SK-N-SH treated with all-trans-retinoic acid at 6 μM for 48 hours (cell line): ENCODE measurements around the gene UNC13C.

Experiments used
- ATAC-seq: fragments of 200-7000 bp; cut with Tn5 transposase; 3 replicates; pipeline ENCODE4 v1.9.1; 2020; ENCODE audit warnings: mild to moderate bottlenecking, moderate library complexity
- ARNTL ChIP-seq: fragments of 450-650 bp; formaldehyde crosslinking; IDR thresholded peaks from 2 replicates; pipeline ENCODE4 v1.5.0; 2020; ENCODE audit warnings: low read depth, mild to moderate bottlenecking, moderate library complexity, borderline replicate concordance
- BACH2 ChIP-seq: fragments of 250-450 bp; sonication (Bioruptor Pico); IDR thresholded peaks from 2 replicates; pipeline ENCODE4 v1.9.0; 2021; ENCODE audit warnings: mild to moderate bottlenecking, borderline replicate concordance
- CSDC2 ChIP-seq: fragments of 250-450 bp; sonication (Bioruptor Pico); IDR thresholded peaks from 2 replicates; pipeline ENCODE4 v1.5.0; 2020; ENCODE audit warnings: mild to moderate bottlenecking, moderate library complexity
- ESRRG ChIP-seq: fragments of 250-450 bp; sonication (Bioruptor Pico); IDR thresholded peaks from 2 replicates; pipeline ENCODE4 v1.6.1; 2021; ENCODE audit warnings: mild to moderate bottlenecking
- GLIS3 ChIP-seq: fragments of 250-450 bp; sonication (Bioruptor Pico); IDR thresholded peaks from 2 replicates; pipeline ENCODE4 v1.5.0; 2020; ENCODE audit warnings: mild to moderate bottlenecking, moderate library complexity
- ISL1 ChIP-seq: fragments of 250-450 bp; sonication (Bioruptor Pico); IDR thresholded peaks from 2 replicates; pipeline ENCODE4 v2.1.2; 2022; ENCODE audit warnings: mild to moderate bottlenecking, moderate library complexity
- PPARA ChIP-seq: fragments of 250-450 bp; sonication (Bioruptor Pico); IDR thresholded peaks from 2 replicates; pipeline ENCODE4 v1.5.0; 2020; ENCODE audit warnings: mild to moderate bottlenecking, borderline replicate concordance
- RARB ChIP-seq: fragments of 250-450 bp; sonication (Bioruptor Pico); IDR thresholded peaks from 2 replicates; pipeline ENCODE4 v1.8.0; 2021; ENCODE audit warnings: mild to moderate bottlenecking, moderate library complexity
- SNAI2 ChIP-seq: fragments of 250-450 bp; sonication (Bioruptor Pico); IDR thresholded peaks from 2 replicates; pipeline ENCODE4 v1.5.0; 2020; ENCODE audit warnings: mild to moderate bottlenecking, moderate library complexity
- TOX ChIP-seq: fragments of 250-450 bp; sonication (Bioruptor Pico); IDR thresholded peaks from 2 replicates; pipeline ENCODE4 v1.8.0; 2021; ENCODE audit warnings: mild to moderate bottlenecking, moderate library complexity, borderline replicate concordance
- ZC3H10 ChIP-seq: fragments of 250-450 bp; sonication (Bioruptor Pico); IDR thresholded peaks from 2 replicates; pipeline ENCODE4 v1.5.1; 2021; ENCODE audit warnings: mild to moderate bottlenecking, moderate library complexity
- ZFP3 ChIP-seq: fragments of 250-450 bp; sonication (Bioruptor Pico); IDR thresholded peaks from 2 replicates; pipeline ENCODE4 v1.5.0; 2020; ENCODE audit warnings: mild to moderate bottlenecking, moderate library complexity
- ZFP30 ChIP-seq: fragments of 450-650 bp; formaldehyde crosslinking; IDR thresholded peaks from 2 replicates; pipeline ENCODE4 v1.5.0; 2022; ENCODE audit warnings: mild to moderate bottlenecking, moderate library complexity
- ZNF565 ChIP-seq: fragments of 450-650 bp; formaldehyde crosslinking; conservative IDR thresholded peaks from 2 replicates; pipeline ENCODE4 v1.5.0; 2020; ENCODE audit warnings: low read depth, mild to moderate bottlenecking, moderate library complexity
- ZNF8 ChIP-seq: fragments of 450-650 bp; formaldehyde crosslinking; IDR thresholded peaks from 2 replicates; pipeline ENCODE4 v1.5.0; 2020; ENCODE audit warnings: mild to moderate bottlenecking, moderate library complexity
- TF ChIP-seq, protein P1 (sequence below): fragments of 250-450 bp; sonication (Bioruptor Pico); IDR thresholded peaks from 2 replicates; pipeline ENCODE4 v1.8.0; 2021; ENCODE audit warnings: low read depth, mild to moderate bottlenecking, moderate library complexity, borderline replicate concordance
- TF ChIP-seq, protein P2 (sequence below): fragments of 250-450 bp; sonication (Bioruptor Pico); IDR thresholded peaks from 2 replicates; pipeline ENCODE4 v1.8.0; 2020; ENCODE audit warnings: mild to moderate bottlenecking, moderate library complexity, borderline replicate concordance
- TF ChIP-seq, protein P3 (sequence below): fragments of 250-450 bp; sonication (Bioruptor Pico); IDR thresholded peaks from 2 replicates; pipeline ENCODE4 v1.5.0; 2020; ENCODE audit warnings: mild to moderate bottlenecking, moderate library complexity
- TF ChIP-seq, protein P4 (sequence below): fragments of 250-450 bp; sonication (Bioruptor Pico); IDR thresholded peaks from 2 replicates; pipeline ENCODE4 v1.5.1; 2021; ENCODE audit warnings: mild to moderate bottlenecking, moderate library complexity
- TF ChIP-seq, protein P5 (sequence below): fragments of 250-450 bp; sonication (Bioruptor Pico); IDR thresholded peaks from 2 replicates; pipeline ENCODE4 v1.5.1; 2020; ENCODE audit warnings: low read depth, mild to moderate bottlenecking, moderate library complexity

Gene UNC13C

GRCh38 chr15:54011656-54012055 lies 33.4 kb downstream of the UNC13C start:
- TF ChIP-seq SNAI2 (CRISPR knock-in tag), result no peak
- TF ChIP-seq, protein P1, sequence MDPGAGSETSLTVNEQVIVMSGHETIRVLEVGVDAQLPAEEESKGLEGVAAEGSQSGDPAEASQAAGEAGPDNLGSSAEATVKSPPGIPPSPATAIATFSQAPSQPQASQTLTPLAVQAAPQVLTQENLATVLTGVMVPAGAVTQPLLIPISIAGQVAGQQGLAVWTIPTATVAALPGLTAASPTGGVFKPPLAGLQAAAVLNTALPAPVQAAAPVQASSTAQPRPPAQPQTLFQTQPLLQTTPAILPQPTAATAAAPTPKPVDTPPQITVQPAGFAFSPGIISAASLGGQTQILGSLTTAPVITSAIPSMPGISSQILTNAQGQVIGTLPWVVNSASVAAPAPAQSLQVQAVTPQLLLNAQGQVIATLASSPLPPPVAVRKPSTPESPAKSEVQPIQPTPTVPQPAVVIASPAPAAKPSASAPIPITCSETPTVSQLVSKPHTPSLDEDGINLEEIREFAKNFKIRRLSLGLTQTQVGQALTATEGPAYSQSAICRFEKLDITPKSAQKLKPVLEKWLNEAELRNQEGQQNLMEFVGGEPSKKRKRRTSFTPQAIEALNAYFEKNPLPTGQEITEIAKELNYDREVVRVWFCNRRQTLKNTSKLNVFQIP, result no peak
- TF ChIP-seq, protein P2, sequence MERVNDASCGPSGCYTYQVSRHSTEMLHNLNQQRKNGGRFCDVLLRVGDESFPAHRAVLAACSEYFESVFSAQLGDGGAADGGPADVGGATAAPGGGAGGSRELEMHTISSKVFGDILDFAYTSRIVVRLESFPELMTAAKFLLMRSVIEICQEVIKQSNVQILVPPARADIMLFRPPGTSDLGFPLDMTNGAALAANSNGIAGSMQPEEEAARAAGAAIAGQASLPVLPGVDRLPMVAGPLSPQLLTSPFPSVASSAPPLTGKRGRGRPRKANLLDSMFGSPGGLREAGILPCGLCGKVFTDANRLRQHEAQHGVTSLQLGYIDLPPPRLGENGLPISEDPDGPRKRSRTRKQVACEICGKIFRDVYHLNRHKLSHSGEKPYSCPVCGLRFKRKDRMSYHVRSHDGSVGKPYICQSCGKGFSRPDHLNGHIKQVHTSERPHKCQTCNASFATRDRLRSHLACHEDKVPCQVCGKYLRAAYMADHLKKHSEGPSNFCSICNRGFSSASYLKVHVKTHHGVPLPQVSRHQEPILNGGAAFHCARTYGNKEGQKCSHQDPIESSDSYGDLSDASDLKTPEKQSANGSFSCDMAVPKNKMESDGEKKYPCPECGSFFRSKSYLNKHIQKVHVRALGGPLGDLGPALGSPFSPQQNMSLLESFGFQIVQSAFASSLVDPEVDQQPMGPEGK (CRISPR knock-in tag), result no peak
- TF ChIP-seq ZFP3 (CRISPR knock-in tag), result no peak
- TF ChIP-seq TOX (CRISPR knock-in tag), result no peak
- no peak for TF ChIP-seq BACH2 (CRISPR knock-in tag)
- TF ChIP-seq ARNTL (CRISPR knock-in tag), result no peak
- TF ChIP-seq ESRRG (CRISPR knock-in tag), result no peak
- TF ChIP-seq RARB, result no peak
- no peak for TF ChIP-seq ZC3H10 (CRISPR knock-in tag)
- no peak for ATAC-seq

DNA sequence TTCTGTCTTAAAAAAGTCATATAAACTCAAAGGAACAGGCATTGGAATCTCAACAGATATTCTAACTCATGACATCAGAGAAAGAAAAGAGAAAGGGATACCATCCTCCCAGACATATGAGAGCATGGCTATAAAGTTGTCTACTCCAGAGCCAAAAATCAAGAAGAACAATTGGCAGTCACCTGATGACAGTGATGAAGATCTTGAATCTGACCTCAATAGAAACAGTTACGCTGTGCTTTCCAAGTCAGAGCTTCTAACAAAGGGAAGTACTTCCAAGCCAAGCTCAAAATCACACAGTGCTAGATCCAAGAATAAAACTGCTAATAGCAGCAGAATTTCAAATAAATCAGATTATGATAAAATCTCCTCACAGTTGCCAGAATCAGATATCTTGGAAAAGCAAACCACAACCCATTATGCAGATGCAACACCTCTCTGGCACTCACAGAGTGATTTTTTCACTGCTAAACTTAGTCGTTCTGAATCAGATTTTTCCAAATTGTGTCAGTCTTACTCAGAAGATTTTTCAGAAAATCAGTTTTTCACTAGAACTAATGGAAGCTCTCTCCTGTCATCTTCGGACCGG lies 35.9 kb downstream of the UNC13C start:
- no peak for ATAC-seq
- TF ChIP-seq RARB (no peak), ARNTL (CRISPR knock-in tag) (no peak), BACH2 (CRISPR knock-in tag) (no peak), ZFP30 (CRISPR knock-in tag) (no peak), SNAI2 (CRISPR knock-in tag) (no peak), ZNF565 (CRISPR knock-in tag) (no peak), GLIS3 (CRISPR knock-in tag) (no peak), PPARA (CRISPR knock-in tag) (no peak), CSDC2 (CRISPR knock-in tag) (no peak), ESRRG (CRISPR knock-in tag) (no peak), ZNF8 (CRISPR knock-in tag) (no peak), ISL1 (CRISPR knock-in tag) (no peak)
- TF ChIP-seq, protein P3, sequence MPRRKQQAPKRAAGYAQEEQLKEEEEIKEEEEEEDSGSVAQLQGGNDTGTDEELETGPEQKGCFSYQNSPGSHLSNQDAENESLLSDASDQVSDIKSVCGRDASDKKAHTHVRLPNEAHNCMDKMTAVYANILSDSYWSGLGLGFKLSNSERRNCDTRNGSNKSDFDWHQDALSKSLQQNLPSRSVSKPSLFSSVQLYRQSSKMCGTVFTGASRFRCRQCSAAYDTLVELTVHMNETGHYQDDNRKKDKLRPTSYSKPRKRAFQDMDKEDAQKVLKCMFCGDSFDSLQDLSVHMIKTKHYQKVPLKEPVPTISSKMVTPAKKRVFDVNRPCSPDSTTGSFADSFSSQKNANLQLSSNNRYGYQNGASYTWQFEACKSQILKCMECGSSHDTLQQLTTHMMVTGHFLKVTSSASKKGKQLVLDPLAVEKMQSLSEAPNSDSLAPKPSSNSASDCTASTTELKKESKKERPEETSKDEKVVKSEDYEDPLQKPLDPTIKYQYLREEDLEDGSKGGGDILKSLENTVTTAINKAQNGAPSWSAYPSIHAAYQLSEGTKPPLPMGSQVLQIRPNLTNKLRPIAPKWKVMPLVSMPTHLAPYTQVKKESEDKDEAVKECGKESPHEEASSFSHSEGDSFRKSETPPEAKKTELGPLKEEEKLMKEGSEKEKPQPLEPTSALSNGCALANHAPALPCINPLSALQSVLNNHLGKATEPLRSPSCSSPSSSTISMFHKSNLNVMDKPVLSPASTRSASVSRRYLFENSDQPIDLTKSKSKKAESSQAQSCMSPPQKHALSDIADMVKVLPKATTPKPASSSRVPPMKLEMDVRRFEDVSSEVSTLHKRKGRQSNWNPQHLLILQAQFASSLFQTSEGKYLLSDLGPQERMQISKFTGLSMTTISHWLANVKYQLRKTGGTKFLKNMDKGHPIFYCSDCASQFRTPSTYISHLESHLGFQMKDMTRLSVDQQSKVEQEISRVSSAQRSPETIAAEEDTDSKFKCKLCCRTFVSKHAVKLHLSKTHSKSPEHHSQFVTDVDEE, result no peak
- TF ChIP-seq, protein P1, result no peak
- TF ChIP-seq, protein P4, sequence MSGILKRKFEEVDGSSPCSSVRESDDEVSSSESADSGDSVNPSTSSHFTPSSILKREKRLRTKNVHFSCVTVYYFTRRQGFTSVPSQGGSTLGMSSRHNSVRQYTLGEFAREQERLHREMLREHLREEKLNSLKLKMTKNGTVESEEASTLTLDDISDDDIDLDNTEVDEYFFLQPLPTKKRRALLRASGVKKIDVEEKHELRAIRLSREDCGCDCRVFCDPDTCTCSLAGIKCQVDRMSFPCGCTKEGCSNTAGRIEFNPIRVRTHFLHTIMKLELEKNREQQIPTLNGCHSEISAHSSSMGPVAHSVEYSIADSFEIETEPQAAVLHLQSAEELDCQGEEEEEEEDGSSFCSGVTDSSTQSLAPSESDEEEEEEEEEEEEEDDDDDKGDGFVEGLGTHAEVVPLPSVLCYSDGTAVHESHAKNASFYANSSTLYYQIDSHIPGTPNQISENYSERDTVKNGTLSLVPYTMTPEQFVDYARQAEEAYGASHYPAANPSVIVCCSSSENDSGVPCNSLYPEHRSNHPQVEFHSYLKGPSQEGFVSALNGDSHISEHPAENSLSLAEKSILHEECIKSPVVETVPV, result no peak
- TF ChIP-seq, protein P5, sequence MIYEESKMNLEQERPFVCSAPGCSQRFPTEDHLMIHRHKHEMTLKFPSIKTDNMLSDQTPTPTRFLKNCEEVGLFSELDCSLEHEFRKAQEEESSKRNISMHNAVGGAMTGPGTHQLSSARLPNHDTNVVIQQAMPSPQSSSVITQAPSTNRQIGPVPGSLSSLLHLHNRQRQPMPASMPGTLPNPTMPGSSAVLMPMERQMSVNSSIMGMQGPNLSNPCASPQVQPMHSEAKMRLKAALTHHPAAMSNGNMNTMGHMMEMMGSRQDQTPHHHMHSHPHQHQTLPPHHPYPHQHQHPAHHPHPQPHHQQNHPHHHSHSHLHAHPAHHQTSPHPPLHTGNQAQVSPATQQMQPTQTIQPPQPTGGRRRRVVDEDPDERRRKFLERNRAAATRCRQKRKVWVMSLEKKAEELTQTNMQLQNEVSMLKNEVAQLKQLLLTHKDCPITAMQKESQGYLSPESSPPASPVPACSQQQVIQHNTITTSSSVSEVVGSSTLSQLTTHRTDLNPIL (CRISPR knock-in tag), result no peak
